ENCODE results near the gene RABGAP1L.

The RABGAP1L gene

DNA sequence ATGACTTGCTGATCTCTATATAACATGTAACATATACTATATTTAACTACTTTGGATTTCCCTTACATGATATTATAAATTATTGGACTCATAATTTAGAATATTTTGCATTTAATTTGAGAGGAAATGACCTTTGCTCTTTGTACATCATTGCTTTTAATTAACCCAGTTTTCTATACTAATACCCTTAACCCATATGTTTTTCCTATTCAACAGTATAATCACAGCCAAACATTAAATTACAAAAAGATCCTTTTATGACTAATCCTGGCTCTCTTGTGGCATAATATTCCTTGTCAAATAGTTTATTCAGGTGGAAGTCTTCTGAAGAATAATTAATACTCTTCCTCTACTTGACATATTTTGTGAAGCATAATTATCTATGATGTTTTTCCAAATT lies 232.4 kb downstream of the RABGAP1L start:
- no peak overlapping the region for H3K4me3 ChIP-seq (ENCODE audit: low read depth, low read length)
- DNase-seq (ENCODE audit: low read depth): no peak
- TF ChIP-seq, protein P1, sequence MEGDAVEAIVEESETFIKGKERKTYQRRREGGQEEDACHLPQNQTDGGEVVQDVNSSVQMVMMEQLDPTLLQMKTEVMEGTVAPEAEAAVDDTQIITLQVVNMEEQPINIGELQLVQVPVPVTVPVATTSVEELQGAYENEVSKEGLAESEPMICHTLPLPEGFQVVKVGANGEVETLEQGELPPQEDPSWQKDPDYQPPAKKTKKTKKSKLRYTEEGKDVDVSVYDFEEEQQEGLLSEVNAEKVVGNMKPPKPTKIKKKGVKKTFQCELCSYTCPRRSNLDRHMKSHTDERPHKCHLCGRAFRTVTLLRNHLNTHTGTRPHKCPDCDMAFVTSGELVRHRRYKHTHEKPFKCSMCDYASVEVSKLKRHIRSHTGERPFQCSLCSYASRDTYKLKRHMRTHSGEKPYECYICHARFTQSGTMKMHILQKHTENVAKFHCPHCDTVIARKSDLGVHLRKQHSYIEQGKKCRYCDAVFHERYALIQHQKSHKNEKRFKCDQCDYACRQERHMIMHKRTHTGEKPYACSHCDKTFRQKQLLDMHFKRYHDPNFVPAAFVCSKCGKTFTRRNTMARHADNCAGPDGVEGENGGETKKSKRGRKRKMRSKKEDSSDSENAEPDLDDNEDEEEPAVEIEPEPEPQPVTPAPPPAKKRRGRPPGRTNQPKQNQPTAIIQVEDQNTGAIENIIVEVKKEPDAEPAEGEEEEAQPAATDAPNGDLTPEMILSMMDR (IDR thresholded peaks at IDR 0.05; ENCODE audit: low read depth, low read length, missing control alignments): no peak
- in situ Hi-C loops (cut with HindIII; ENCODE audit: low sequenced_read_pairs): no loop called here

DNA sequence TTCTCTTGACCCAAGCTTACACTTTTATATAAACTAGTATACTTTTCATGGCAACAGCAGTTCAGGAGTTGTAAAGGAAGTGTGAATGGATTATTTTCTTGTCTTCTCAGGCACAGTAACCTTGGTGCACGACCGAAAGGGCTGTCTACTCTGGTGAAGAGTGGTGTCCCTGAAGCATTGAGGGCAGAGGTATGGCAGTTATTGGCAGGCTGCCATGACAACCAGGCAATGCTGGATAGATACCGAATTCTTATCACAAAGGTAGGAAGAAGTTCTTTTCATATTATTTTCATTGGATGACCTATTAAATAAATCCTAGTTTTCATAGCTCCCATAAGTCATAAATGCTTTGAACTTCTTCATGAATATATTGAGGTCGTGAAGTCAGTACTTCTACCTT lies 234.6 kb downstream of the RABGAP1L start:
- no peak for DNase-seq (ENCODE audit: low read depth)
- TF ChIP-seq, protein P1 (IDR thresholded peaks at IDR 0.05; ENCODE audit: low read depth, low read length, missing control alignments): no peak
- in situ Hi-C loops (cut with HindIII; ENCODE audit: low sequenced_read_pairs): no loop called here
- no peak overlapping the region for H3K4me3 ChIP-seq (ENCODE audit: low read depth, low read length)

DNA sequence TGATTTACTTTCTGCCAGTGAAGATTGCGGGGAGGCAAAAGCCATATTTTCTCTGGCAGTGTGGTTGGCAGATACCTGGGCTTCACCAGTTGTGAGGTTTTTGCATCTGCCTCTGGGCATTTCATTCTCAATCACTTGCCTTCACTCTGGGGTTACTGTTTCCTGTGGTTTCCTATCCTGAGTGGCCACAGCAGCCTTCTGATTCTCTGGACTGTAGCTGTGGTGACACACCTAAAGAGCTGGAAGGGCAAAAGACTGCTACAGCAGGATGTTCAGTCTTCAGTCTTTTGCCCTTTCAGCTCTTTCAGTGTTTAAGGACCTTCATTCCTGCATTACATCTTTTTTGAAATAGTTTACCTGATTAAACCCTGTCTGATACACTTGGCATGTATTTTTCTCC lies 237.9 kb downstream of the RABGAP1L start:
- TF ChIP-seq, protein P1 (IDR thresholded peaks at IDR 0.05; ENCODE audit: low read depth, low read length, missing control alignments): no peak
- in situ Hi-C loops (cut with HindIII; ENCODE audit: low sequenced_read_pairs): no loop called here
- peak; percentile 50 for DNase-seq (ENCODE audit: low read depth)
- no peak overlapping the region for H3K4me3 ChIP-seq (ENCODE audit: low read depth, low read length)

DNA sequence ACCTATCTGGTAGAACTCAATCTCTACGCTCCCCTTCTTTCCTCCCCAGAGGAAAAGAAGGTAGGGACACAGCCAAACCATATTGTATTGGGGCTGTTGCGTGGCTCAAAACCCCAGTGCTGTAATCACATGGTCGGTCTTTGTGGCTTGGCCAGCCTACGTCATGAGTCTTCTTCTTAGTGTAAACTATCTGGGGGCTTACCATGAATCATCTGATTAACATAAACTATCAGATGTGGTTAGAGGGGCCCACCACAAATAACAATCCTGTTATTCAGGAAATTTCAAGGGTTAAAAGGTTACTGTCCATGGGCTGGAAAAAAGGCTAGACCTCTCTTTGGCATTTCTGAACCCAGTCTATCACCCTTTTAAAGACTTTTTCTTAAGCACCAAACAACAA lies 238.9 kb downstream of the RABGAP1L start:
- peak; percentile 93 for DNase-seq (ENCODE audit: low read depth)
- in situ Hi-C loops (cut with HindIII; ENCODE audit: low sequenced_read_pairs): no loop called here
- no peak overlapping the region for H3K4me3 ChIP-seq (ENCODE audit: low read depth, low read length)
- TF ChIP-seq, protein P1 (IDR thresholded peaks at IDR 0.05; ENCODE audit: low read depth, low read length, missing control alignments): no peak

DNA sequence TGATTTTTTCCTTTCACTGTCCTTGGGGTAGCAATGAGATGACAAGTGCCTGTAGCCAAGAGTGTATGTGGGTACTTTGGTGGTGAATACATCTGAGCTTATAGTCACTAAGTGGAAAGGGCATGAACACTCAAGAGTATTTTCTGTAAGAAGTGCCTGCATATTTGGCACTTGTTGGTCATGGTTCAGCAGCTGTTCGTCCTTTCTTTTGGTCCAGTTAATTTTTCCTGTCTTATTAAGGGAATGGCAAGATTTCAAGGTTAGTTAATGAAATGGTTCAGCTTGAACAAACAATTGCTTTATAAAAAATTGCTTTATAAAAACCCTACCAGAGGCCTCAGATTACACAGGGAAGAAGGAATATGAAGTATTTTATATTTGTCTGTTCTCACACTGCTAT lies 239.9 kb downstream of the RABGAP1L start:
- TF ChIP-seq, protein P1 (IDR thresholded peaks at IDR 0.05; ENCODE audit: low read depth, low read length, missing control alignments): no peak
- H3K4me3 ChIP-seq (ENCODE audit: low read depth, low read length): no peak overlapping the region
- in situ Hi-C loops (cut with HindIII; ENCODE audit: low sequenced_read_pairs): no loop called here
- DNase-seq (ENCODE audit: low read depth): peak; percentile 24

DNA sequence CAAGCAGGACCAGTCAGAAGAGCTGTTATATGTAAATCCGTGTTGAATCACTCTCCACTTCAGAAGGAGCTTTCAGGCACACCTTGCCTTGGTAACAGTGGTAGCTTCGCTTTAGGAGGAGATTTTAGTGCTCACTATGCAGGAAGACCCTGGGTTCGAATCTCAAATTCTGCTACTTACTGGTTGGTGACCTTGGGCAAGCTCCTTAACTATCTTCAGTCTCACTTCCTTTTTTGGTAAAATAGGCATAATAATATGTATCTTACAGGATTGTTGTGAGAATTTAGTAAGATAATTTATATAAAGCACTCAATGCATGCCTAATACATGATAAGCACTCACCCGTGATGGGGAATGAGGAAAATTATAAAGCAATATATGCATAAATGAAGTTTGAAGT lies 241.8 kb downstream of the RABGAP1L start:
- in situ Hi-C loops (cut with HindIII; ENCODE audit: low sequenced_read_pairs): no loop called here
- no peak for DNase-seq (ENCODE audit: low read depth)

More for the DNA sequence above, 241.8 kb downstream of the RABGAP1L start:
- H3K4me3 ChIP-seq (ENCODE audit: low read depth, low read length): no peak overlapping the region
- TF ChIP-seq, protein P1 (IDR thresholded peaks at IDR 0.05; ENCODE audit: low read depth, low read length, missing control alignments): no peak
